ENCODE data around the gene CHD5.

The CHD5 gene

GRCh38 chr1:6130596-6130995, 49.5 kb downstream of the CHD5 start:
- DNase-seq (ENCODE audit: low spot score), result no peak

GRCh38 chr1:6130036-6130435, 50.1 kb downstream of the CHD5 start:
- DNase-seq (ENCODE audit: low spot score), result no peak

GRCh38 chr1:6129313-6129712, 50.8 kb downstream of the CHD5 start:
- DNase-seq (ENCODE audit: low spot score), result no peak

DNA sequence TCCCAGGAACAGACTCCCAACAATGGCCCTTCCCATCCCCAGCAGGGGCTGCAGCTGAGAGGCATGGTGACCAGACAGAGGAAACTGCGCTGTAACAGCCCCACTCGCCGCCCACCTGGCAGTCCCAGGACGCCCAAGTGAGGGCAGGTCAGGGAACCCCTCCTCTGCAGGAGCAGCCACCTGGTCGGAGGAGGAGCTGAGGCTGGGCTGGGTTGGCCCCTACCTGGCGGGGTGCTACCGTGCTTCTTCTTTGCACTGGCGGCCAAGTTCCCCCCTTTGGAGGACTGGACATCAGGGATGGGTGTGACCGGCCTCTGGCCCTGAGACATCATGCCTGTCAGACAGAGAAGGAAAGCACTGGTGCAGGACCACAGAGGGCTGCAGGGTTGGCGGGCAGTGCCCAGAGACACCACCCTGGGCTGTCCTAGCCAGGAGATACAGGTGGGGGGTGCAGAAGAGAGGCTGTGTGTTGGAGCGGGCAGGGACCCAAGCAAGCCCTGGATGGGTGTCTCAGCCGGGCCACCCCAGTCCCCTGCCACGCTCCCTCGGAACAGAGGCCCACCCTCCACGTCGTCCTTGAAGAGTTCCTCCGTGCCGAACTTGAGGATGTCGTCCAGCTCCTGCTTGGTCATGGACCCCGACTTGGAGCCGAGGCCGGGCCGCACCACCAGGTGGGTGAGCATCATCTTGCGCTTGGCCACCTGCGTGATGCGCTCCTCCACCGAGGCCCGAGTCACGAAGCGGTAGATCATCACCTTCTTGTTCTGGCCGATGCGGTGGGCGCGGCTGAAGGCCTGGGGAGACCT, 51.6 kb downstream of the CHD5 start:
- no peak for DNase-seq (ENCODE audit: low spot score)

- DNase-seq (ENCODE audit: low spot score), result no peak
Observed at GRCh38 chr1:6127587-6128163, 52.4 kb downstream of the CHD5 start.

- no peak for DNase-seq (ENCODE audit: low spot score)
Observed at GRCh38 chr1:6126521-6127067, 53.5 kb downstream of the CHD5 start.

DNA sequence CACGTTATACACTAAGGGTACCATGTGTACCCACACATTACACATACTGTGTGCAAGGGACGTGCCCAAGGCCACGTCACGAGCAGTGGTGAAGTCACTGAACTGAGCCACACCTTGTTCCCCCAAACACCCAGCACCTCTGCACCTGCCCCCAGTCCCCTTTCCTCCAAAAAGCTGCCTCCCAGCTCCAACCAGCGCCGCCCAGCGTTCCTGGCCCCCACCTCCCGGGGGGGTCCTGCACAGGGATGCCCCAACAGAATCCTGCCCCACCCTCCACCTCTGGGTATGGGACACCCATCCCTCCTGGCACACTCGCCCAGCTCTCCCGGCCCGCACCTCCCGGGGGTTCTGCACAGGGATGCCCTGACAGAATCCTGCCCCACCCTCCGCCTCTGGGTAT, 54.1 kb downstream of the CHD5 start:
- DNase-seq (ENCODE audit: low spot score), result no peak

DNA sequence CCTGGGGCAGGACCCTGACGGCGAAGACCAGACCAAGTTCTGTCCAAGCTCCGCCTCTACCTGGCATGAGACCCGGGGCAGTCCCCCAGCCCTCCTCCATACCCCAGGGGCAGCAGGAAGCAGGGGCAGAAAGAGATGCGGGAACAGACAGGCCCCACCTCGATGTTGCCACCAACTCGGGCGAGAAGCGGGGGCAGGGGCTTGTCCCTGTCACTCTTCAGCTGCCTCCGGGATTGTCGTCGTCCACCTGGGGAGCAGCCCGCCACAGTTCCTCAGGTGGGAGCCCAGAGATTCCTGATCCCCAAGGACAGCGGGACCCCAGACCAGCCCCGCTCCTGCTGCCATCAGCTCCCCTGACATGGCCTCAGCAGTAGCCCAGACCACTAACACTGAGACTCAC, 54.8 kb downstream of the CHD5 start:
- no peak for DNase-seq (ENCODE audit: low spot score)

- DNase-seq (ENCODE audit: low spot score), result no peak
Observed at GRCh38 chr1:6124746-6125365, 55.3 kb downstream of the CHD5 start.

- DNase-seq (ENCODE audit: low spot score), result no peak
Observed at GRCh38 chr1:6124341-6124740, 55.8 kb downstream of the CHD5 start.

GRCh38 chr1:6123816-6124215, 56.3 kb downstream of the CHD5 start:
- DNase-seq (ENCODE audit: low spot score), result no peak

DNA sequence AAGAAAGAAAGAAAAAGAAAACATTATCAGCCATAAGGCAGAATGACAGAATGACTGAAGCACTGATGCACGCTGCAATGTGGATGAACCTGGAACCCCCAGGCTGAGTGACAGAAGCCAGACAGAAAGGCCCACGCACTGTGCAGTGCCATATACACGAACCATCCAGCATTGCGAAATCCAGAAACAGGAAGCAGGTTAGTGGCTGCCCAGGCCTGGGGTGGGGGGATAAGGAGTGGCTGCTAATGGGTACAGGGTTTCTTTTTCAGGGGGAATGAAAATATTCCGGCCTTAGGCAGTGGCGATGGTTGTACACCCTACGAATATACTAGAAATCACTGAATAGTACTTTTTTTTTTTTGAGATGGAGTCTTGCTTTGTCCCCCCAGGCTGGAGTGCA, 57.0 kb downstream of the CHD5 start:
- no peak for DNase-seq (ENCODE audit: low spot score)

- DNase-seq (ENCODE audit: low spot score), result no peak
Observed at GRCh38 chr1:6121651-6122370, 58.3 kb downstream of the CHD5 start.

DNA sequence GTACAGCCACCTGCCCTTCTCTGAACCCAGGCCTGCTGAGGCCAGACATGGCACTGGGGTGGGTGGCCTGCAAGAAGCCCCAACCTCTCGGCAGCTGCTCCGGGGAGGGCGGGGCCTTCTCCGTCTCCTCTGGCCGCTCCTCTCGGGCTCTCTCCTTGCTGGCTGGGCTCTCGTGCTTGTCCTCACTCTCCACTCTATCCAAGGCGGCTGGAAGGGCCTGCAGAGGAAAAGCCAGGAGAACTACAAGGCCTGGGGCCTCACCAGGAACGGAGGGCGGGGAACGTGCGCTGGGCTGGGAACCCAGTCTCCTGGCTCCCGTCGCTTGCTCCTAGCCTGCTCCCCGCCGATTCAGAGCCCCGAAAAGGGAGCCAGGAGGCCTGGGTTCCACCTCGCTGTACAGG, 59.1 kb downstream of the CHD5 start:
- DNase-seq (ENCODE audit: low spot score), result no peak

DNA sequence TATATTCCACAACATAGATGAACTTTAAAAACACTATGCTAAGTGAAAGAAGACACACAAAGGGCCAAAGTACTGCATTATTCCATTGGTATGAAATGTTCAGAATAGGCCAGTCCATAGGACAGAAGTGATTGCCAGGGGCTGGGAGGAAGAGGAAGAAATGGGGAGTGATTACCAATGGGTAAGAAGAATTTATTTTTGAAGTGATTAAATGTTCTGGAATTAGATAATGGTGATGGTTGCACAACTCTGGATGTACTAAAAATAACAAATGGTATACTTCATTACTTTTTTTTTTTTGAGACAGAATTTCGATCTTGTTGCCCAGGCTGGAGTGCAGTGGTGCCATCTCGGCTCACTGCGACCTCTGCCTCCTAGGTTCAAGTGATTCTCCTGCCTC, 61.7 kb downstream of the CHD5 start:
- no peak for DNase-seq (ENCODE audit: low spot score)

GRCh38 chr1:6117624-6118023, 62.5 kb downstream of the CHD5 start:
- no peak for DNase-seq (ENCODE audit: low spot score)

GRCh38 chr1:6117064-6117463, 63.1 kb downstream of the CHD5 start:
- DNase-seq (ENCODE audit: low spot score), result no peak

DNA sequence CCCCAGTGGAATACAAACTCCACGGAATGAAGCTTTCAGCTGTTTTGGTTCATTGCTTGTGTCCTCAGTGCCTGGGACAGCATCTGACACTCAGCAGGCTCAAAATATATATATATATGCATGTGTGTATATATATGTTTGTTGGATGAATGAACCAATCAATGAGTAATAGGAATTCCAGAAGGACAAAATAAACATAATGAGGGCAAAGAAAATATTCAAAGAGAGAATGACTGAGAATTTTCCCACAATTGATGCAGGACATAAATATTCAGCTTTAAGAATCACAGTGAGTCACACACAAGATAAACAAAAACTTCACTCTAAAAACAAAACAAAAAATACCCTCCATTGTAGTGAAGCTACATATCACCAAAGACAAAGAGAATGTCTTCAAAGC, 64.0 kb downstream of the CHD5 start:
- no peak for DNase-seq (ENCODE audit: low spot score)

- no peak for DNase-seq (ENCODE audit: low spot score)
Observed at GRCh38 chr1:6113745-6114144, 66.4 kb downstream of the CHD5 start.

DNA sequence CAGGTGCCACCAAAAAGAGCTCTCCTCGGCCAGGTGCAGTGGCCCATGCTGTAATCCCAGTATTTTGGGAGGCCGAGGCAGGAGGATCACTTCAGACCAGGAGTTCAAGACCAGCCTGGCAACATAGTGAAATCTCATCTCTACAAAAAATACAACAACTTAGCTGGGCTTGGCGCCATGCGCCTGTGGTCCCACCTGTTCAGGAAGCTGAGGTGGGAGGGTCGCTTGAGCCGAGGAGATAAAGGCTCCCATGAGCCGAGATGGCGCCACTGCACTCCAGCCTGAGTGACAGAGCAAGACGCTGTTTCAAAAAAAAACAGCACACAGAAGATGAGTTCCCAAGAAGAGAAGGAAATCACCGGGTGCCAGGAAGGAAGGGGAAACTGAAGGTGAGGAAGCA, 67.0 kb downstream of the CHD5 start:
- DNase-seq (ENCODE audit: low spot score), result no peak

DNA sequence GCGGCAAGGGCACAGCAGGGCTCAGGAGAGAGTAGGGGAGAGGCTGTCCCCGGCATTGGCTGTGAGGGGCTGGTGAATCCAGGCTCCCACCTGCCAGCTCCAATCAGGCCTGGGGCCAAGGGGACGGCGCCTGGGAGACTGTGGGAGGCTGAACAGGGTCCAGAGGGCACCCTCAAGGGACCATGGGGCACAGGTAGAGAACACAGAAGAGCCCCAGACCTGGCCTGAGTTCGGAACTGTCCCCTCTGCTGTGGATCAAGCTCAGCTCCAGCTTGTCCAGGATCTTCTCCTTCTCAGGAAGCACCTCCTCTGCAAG, 67.5 kb downstream of the CHD5 start:
- DNase-seq (ENCODE audit: low spot score), result no peak

DNA sequence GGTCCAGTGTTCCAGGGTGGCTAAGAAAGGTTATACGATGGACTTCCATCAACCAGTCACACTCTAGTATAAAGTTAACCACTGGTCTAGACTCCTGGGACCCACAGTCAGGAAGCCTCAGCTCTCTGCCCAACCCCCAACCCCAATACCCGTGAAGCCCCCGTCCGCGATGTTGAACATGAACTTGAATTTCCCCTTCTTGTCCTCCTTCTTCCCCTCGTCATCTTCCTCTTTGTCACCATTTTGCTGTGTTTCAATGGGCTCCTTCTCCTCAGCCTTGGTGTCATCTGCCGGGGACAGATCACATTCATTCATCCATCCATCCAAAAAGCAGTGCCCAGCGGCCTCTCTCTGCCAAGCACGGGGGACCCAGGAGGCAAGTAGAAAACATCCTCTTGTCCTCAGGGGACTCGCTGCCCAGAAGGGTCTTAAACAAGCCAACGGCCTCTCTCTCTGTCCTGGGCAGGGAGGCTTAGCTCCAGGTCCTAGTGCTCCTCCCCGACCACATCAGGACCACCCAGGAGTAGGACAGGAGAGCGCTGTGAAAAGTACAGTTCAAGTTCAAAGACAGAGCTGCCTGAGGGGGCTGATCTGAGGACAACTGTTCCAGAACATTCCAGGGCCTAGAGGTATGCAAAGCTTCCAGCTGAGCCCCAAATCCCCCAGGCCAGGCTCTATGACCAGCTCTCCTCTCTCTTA, 68.0 kb downstream of the CHD5 start:
- no peak for DNase-seq (ENCODE audit: low spot score)
